Mesothelial cell of epicardium (in vitro differentiated cells): ENCODE results near the gene SNX4. TPM values are rescaled to one million over a fixed set of nuclear protein-coding genes. Genes with fewer than 3 reads are reported as not detected.

Experiments
- DNase-seq, 2 experiments: peaks; one replicate each; pipeline ENCODE4 v3.0.0; 2021; ENCODE audit warnings: low spot score in 2 of 2; ENCODE audit not compliant: unreplicated experiment in 2 of 2
- H3K27ac Mint-ChIP-seq: 2 replicates; pipeline ENCODE4 v1.8.0; 2021; ENCODE audit warnings: mixed read lengths
- H3K27me3 Mint-ChIP-seq: 2 replicates; pipeline ENCODE4 v1.8.0; 2021; ENCODE audit warnings: low read depth, mixed read lengths
- H3K36me3 Mint-ChIP-seq: 2 replicates; pipeline ENCODE4 v1.8.0; 2021; ENCODE audit warnings: mixed read lengths
- H3K4me1 Mint-ChIP-seq: 2 replicates; pipeline ENCODE4 v1.8.0; 2021; ENCODE audit warnings: mixed read lengths
- H3K4me3 Mint-ChIP-seq: 2 replicates; pipeline ENCODE4 v1.8.0; 2021; ENCODE audit warnings: mild to moderate bottlenecking, moderate library complexity, mixed read lengths
- H3K9me3 Mint-ChIP-seq: 2 replicates; pipeline ENCODE4 v1.8.0; 2021; ENCODE audit warnings: mixed read lengths
- total RNA-seq: library from RNA; stranded (reverse); gene quantifications from 3 replicates; pipeline ENCODE4 v1.2.1, GENCODE V29; 2021
- TF ChIP-seq, protein P1 (sequence below): fragments of 200-600 bp; sonication (generic); IDR thresholded peaks from one replicate; pipeline ENCODE4 v1.5.0; 2021; ENCODE audit warnings: antibody characterized with exemption; ENCODE audit not compliant: unreplicated experiment

The SNX4 gene
- total RNA-seq, 1 donor from 2014 or later, result 24.4 TPM

DNA sequence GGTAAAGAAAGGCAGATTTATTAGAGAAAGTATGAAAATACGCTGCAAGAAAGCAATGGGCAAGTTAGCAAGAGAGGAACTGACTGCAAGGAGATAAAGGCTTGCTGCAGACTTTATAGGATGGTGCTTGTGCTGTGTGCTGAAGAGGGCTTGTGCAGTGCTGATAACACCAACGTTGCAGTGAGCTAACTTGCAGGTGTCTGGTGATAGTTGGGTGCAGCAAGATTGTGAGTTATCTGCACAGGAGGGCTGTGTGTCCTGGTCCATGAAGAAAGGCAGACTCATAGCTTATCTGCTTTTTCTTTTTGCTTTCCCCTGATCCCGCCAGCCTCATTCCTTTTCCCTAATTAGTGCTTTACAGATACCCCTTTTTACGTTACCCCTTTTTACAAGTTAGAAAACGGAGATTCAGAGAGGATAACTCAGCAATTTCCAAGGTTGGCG, 86.9 kb downstream of the SNX4 start:
- TF ChIP-seq, protein P1, sequence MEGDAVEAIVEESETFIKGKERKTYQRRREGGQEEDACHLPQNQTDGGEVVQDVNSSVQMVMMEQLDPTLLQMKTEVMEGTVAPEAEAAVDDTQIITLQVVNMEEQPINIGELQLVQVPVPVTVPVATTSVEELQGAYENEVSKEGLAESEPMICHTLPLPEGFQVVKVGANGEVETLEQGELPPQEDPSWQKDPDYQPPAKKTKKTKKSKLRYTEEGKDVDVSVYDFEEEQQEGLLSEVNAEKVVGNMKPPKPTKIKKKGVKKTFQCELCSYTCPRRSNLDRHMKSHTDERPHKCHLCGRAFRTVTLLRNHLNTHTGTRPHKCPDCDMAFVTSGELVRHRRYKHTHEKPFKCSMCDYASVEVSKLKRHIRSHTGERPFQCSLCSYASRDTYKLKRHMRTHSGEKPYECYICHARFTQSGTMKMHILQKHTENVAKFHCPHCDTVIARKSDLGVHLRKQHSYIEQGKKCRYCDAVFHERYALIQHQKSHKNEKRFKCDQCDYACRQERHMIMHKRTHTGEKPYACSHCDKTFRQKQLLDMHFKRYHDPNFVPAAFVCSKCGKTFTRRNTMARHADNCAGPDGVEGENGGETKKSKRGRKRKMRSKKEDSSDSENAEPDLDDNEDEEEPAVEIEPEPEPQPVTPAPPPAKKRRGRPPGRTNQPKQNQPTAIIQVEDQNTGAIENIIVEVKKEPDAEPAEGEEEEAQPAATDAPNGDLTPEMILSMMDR, result no peak
- Mint-ChIP-seq H3K9me3 (no peaks in the 10 kb centered on the region), H3K4me3 (no peak overlapping the region), H3K27ac (no peak overlapping the region), H3K27me3 (no peaks in the 10 kb centered on the region), H3K36me3 (no peaks in the 10 kb centered on the region), H3K4me1 (no peaks in the 10 kb centered on the region)
- no peak for DNase-seq

- H3K27me3 Mint-ChIP-seq, result no peaks in the 10 kb centered on the region
- no peaks in the 10 kb centered on the region for H3K4me1 Mint-ChIP-seq
- TF ChIP-seq, protein P1, result no peak
- no peaks in the 10 kb centered on the region for H3K36me3 Mint-ChIP-seq
- no peaks in the 10 kb centered on the region for H3K9me3 Mint-ChIP-seq
- no peak for DNase-seq
- no peak overlapping the region for H3K4me3 Mint-ChIP-seq
- H3K27ac Mint-ChIP-seq, result no peak overlapping the region
These were observed 87.9 kb downstream of the SNX4 start for GRCh38 chr3:125431912-125432790.

DNA sequence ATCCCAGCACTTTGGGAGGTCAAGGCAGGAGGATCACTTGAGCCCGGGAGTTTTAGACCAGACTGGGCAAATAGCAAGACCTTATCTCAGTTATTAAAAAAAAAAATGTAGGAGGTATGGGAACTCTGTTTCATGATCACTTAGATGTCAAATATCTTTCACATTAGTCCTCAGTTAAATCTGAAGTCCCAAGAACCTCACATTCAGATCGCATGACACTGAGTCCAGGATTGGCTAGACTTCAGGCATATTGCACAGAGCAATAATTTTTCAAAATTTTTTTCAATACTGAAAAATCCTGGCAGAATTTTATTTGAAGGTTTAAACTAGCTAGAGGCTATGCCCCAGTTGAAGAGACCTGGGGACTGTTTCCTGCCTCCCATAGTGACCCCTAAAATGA, 88.6 kb downstream of the SNX4 start:
- no peak for DNase-seq
- H3K4me3 Mint-ChIP-seq, result no peak overlapping the region
- no peaks in the 10 kb centered on the region for H3K36me3 Mint-ChIP-seq
- TF ChIP-seq, protein P1, result no peak
- no peak overlapping the region for H3K27ac Mint-ChIP-seq
- no peaks in the 10 kb centered on the region for H3K9me3 Mint-ChIP-seq
- H3K4me1 Mint-ChIP-seq, result no peaks in the 10 kb centered on the region
- H3K27me3 Mint-ChIP-seq, result no peaks in the 10 kb centered on the region

GRCh38 chr3:125428216-125428830, 91.7 kb downstream of the SNX4 start:
- no peaks in the 10 kb centered on the region for H3K36me3 Mint-ChIP-seq
- no peak overlapping the region for H3K27ac Mint-ChIP-seq
- TF ChIP-seq, protein P1, result no peak
- no peaks in the 10 kb centered on the region for H3K9me3 Mint-ChIP-seq
- no peaks in the 10 kb centered on the region for H3K4me1 Mint-ChIP-seq
- H3K27me3 Mint-ChIP-seq, result no peaks in the 10 kb centered on the region
- H3K4me3 Mint-ChIP-seq, result no peak overlapping the region
- DNase-seq, result no peak

- Mint-ChIP-seq H3K4me3 (no peak overlapping the region), H3K36me3 (no peaks in the 10 kb centered on the region), H3K4me1 (no peaks in the 10 kb centered on the region), H3K9me3 (no peaks in the 10 kb centered on the region), H3K27ac (no peak overlapping the region), H3K27me3 (peaks cover 11% of the 10 kb centered on the region)
- TF ChIP-seq, protein P1, result no peak
- no peak for DNase-seq
These were observed 101.7 kb downstream of the SNX4 start for GRCh38 chr3:125418306-125418705.
